HFF-Myc (cell line): ENCODE results near the gene RPL22L1.

ENCODE experiments used
- DNase-seq: peaks from one replicate; pipeline ENCODE4 v3.0.0-alpha.2; 2011; ENCODE audit warnings: low read depth; ENCODE audit errors: extremely low read depth
- H3K4me3 ChIP-seq: replicated peaks from 2 replicates; pipeline ENCODE4 v1.5.1; 2011; ENCODE audit warnings: low read depth, mild to moderate bottlenecking, control low read depth, low read length
- TF ChIP-seq, protein P1 (sequence below): IDR thresholded peaks from 2 replicates; pipeline ENCODE4 v1.5.1; 2012; ENCODE audit warnings: mild to moderate bottlenecking, low read depth, low read length, control low read depth; ENCODE audit errors: missing control alignments

Gene RPL22L1

DNA sequence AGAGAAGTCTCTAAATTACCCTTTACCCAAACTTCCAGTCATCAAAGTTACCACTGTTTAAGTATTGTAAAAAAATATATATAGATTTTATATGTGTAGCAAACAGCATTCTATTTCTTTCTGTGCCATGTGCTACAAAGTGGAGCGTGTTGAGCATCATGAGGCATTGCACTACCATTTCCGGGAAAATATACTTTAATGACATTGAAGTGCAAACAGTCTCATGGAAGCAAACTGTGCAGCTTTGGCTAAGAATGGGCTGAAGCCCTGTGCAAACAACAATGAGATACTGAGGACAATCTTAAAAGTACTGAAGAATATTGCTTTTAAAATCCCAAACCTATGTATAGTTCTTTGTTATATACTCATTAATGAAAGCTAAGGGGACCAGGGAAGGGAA lies 6.5 kb upstream of the RPL22L1 start:
- TF ChIP-seq, protein P1, sequence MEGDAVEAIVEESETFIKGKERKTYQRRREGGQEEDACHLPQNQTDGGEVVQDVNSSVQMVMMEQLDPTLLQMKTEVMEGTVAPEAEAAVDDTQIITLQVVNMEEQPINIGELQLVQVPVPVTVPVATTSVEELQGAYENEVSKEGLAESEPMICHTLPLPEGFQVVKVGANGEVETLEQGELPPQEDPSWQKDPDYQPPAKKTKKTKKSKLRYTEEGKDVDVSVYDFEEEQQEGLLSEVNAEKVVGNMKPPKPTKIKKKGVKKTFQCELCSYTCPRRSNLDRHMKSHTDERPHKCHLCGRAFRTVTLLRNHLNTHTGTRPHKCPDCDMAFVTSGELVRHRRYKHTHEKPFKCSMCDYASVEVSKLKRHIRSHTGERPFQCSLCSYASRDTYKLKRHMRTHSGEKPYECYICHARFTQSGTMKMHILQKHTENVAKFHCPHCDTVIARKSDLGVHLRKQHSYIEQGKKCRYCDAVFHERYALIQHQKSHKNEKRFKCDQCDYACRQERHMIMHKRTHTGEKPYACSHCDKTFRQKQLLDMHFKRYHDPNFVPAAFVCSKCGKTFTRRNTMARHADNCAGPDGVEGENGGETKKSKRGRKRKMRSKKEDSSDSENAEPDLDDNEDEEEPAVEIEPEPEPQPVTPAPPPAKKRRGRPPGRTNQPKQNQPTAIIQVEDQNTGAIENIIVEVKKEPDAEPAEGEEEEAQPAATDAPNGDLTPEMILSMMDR = no peak
- H3K4me3 ChIP-seq = no peak overlapping the region
- no peak for DNase-seq

DNA sequence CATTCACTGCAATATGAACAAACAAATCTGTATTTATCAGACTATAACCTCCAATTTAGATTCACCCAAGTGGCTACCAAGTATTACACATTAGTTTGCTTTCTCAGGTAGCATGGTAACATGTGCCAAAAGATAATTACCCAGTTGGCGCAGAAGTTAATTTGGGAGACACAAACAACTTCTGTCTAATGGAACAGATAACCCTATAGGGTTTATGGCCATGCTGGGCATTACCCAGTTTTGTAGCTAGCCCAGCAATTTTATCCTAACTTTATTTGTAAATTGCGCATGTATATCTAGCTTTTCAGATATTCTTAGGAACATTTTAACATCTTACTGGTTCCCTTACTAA lies 780 bp downstream of the RPL22L1 start:
- TF ChIP-seq, protein P1 = no peak
- H3K4me3 ChIP-seq = peak overlapping the region; percentile 97
- no peak for DNase-seq

DNA sequence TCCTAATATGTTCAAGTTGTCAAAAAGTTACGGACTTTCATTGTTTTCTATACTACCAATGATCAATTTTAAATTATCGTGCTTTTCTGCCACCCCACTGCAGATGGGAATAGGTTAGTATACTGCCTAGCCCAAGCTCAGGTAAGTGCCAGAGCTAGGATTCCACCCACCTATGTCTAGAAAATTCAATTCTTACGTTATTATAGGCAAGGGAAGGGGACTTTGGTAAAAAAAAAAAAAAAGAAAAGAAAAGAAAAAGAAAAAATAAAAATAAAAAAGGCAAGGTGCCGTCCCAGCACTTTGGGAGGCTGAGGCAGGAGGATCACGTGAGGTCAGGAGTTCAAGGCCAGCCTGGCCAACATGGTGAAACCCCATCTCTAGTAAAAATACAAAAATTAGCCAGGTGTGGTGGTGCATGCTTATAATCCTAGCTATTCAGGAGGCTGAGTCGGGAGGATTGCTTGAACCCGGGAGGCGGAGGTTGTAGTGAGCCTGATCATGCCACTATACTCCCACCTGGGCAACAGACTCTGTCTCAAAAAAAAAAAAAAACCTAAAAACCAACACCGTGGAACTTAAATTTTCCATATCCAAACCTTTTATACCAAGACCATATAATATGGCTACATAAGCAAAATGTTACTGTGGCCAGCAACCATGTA lies 1.3 kb downstream of the RPL22L1 start:
- TF ChIP-seq, protein P1 = no peak
- peak overlapping the region; percentile 97 for H3K4me3 ChIP-seq
- no peak for DNase-seq

DNA sequence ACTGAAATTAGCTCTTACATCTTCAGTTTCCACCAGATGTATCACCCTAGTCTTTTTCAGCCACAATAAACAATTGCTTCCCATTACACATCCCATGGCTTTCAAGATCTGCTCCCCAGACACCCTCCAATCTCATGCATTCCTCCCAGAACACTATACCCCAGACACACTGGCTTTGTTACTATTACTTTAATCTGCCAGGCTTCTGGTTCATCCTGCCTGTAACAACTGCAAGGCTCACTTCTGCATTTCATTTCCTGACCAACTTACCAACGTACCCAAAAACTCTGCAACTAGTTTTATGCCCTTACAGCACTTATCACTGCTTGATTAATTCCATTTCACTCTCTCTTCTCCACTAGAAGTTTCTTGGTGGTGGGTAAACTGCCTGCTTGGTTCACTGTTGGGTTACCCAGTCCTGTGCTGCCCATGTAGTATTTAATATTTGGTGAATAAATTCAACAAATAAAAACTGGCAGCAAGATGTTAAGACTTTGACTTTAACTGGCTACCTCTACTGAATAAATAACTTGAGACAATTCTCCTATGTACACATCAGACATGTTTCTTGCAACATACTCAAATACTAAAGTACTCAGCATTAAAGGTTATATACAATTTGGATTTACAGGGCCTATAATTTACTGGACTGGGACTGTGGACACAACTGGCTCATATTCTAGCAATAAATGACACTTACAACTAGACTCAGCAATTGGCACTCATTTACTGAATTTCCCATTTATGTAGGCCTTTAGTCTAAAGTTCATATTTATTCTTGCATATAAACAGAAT lies 2.7 kb downstream of the RPL22L1 start:
- TF ChIP-seq, protein P1 = no peak
- H3K4me3 ChIP-seq = peak overlapping the region; percentile 97
- DNase-seq = no peak

DNA sequence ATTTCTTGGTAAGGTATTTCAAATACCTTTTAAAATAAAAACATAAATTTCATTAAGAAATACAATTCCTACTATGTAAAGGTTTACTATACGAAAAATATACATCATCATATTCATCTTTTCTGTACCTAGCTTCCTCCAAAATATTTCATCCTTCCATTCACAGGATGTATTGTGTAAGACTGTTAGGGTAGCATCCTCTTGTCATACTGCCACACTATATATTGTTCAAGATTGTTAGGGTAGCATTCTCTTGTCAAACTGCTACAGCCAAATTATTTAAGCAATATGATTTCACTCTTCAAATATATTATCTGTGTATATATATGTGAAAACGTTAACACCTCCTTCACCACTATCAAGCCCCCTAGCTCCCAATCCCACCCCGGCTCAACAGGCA lies 3.5 kb downstream of the RPL22L1 start:
- peak overlapping the region; percentile 97 for H3K4me3 ChIP-seq
- TF ChIP-seq, protein P1 = no peak

DNA sequence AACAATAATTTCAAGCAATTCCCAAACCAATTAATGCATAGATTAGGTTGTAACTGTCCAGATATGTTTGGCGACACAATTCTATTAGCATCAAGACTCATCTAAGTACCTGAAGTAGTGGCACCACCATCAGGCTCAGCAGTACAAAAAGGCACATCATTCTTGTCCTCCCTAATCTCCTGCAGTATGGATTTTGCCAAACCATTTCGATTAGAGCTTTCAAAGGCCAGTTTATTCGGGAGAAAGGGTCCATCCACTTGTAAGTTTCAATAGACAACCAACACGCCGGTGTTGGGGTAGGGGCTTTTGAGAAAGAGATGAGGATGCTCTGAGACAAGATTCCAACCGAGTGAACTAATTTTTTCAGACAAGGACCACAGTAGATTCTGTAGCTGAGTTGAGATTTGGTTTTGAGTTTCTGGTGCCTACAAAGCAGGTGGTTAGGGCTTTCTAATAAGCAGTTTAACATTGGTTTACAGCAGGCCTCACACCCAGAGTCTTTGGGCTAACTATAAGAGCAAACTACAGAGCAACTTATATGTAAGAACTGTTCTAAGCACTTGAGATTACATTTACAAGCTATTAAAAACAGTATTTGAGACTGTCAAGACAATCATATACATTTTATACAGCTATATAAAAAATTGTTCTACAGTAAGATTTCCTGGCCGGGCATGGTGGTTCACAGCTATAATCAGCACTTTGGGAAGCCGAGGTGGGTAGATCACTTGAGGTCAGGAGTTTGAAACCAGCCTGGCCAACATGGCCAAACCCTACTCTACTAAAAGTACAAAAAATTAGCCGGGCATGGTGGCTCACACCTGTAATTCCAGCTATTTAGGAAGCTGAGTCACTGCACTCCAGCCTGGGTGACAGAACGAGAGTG lies 4.5 kb downstream of the RPL22L1 start:
- no peak for DNase-seq
- H3K4me3 ChIP-seq = no peak overlapping the region
- TF ChIP-seq, protein P1 = no peak

More for the DNA sequence above, 3.5 kb downstream of the RPL22L1 start:
- DNase-seq = no peak
